Measurements from ENCODE around the gene CCDC169.
"Not testable (repeated sequence)": the region's sequence is repeated elsewhere in the genome, so short reads cannot be mapped to it uniquely, and the experiment has no call there.

Gene CCDC169

GRCh38 chr13:36313047-36313969, 15.7 kb upstream of the CCDC169 start:
- DNase-seq, result no peak

- DNase-seq, result no peak
Measured at GRCh38 chr13:36310417-36311108, 12.9 kb upstream of the CCDC169 start.

- DNase-seq, result no peak
Measured at GRCh38 chr13:36302289-36302688, 4.7 kb upstream of the CCDC169 start.

- not testable (repeated sequence) for DNase-seq
Measured at GRCh38 chr13:36299469-36299868, 1.9 kb upstream of the CCDC169 start.

GRCh38 chr13:36298535-36299068, 988 bp upstream of the CCDC169 start:
- DNase-seq, result no peak

GRCh38 chr13:36294096-36294495, 3.5 kb downstream of the CCDC169 start:
- no peak for DNase-seq

GRCh38 chr13:36293497-36293896, 4.1 kb downstream of the CCDC169 start:
- DNase-seq, result no peak

GRCh38 chr13:36288794-36289391, 8.7 kb downstream of the CCDC169 start:
- DNase-seq, result no peak

GRCh38 chr13:36286006-36286405, 11.6 kb downstream of the CCDC169 start:
- DNase-seq, result no peak

GRCh38 chr13:36282821-36283432, 14.7 kb downstream of the CCDC169 start:
- DNase-seq, result no peak

GRCh38 chr13:36275190-36276002, 22.2 kb downstream of the CCDC169 start:
- no peak for DNase-seq

- no peak for DNase-seq
Measured at GRCh38 chr13:36273431-36273830, 24.2 kb downstream of the CCDC169 start.

GRCh38 chr13:36261976-36262375, 35.6 kb downstream of the CCDC169 start:
- DNase-seq, result no peak

- no peak for DNase-seq
Measured at GRCh38 chr13:36261011-36261410, 36.6 kb downstream of the CCDC169 start.

GRCh38 chr13:36259361-36260137, 38.1 kb downstream of the CCDC169 start:
- no peak for DNase-seq

GRCh38 chr13:36258831-36259230, 38.8 kb downstream of the CCDC169 start:
- DNase-seq, result no peak

- no peak for DNase-seq
Measured at GRCh38 chr13:36251526-36251925, 46.1 kb downstream of the CCDC169 start.

- no peak for DNase-seq
Measured at GRCh38 chr13:36251017-36251416, 46.6 kb downstream of the CCDC169 start.

GRCh38 chr13:36248700-36249099, 48.9 kb downstream of the CCDC169 start:
- DNase-seq, result no peak

GRCh38 chr13:36244990-36245389, 52.6 kb downstream of the CCDC169 start:
- no peak for DNase-seq

GRCh38 chr13:36244073-36244472, 53.5 kb downstream of the CCDC169 start:
- no peak for DNase-seq
